IPS-18c (cell line): Measurements from ENCODE around the gene ZNF521.

ENCODE experiments used
- H3K4me3 ChIP-seq: 2 replicates; pipeline ENCODE4 v1.7.0; 2013; ENCODE audit warnings: low read depth, mild to moderate bottlenecking, low read length, moderate library complexity; ENCODE audit not compliant: insufficient read depth
- H3K9me3 ChIP-seq: one replicate; pipeline ENCODE4 v1.6.1; 2013; ENCODE audit warnings: mild to moderate bottlenecking, low read length, moderate library complexity; ENCODE audit not compliant: control insufficient read depth, insufficient read depth

The ZNF521 gene

GRCh38 chr18:25225151-25225550 is 126.8 kb downstream of the ZNF521 start:
- H3K9me3 ChIP-seq, result no peaks in the 10 kb centered on the region
- no peak overlapping the region for H3K4me3 ChIP-seq

- no peaks in the 10 kb centered on the region for H3K9me3 ChIP-seq
Measured at GRCh38 chr18:25223899-25224886, 127.8 kb downstream of the ZNF521 start.

DNA sequence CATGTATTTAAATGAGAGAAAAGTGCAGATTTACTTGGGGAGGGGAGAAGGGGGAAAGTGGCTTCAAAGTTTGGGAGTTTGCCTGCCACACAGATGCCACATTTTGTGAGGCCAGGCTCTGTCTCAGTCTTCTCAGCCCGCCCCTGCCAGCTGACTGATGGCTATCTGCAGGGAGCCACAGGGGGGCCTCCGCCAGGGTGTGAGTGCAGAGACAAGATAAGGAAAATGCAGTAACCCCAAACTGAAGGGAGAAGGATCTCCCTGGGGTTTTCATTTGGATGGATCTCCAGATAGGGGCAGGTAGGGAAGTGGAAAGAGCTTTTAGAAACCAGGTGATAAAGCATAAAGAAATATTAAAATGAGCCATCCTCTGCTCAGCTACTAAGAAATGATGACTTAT is 128.8 kb downstream of the ZNF521 start:
- Histone ChIP-seq H3K4me3 (no peak overlapping the region), H3K9me3 (no peaks in the 10 kb centered on the region)

More at GRCh38 chr18:25223899-25224886, 127.8 kb downstream of the ZNF521 start:
- H3K4me3 ChIP-seq, result no peak overlapping the region

DNA sequence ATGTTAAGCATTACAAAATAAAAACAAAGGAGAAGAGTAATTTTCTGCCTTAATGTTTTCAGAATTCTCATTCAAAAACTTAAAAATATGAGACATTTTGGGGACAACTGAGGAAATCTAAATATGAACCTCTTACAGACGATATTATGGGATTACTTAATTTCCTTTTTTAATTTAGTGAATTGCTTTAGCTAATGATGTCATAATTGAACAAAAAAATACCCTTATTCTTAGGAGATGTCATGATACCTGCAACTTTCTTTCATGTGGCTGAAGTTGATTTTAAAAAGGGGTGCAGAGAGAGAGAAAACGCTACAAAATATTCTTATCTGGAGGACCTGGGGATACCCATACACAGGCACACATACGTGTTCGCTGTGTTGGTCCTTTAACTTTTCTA is 129.3 kb downstream of the ZNF521 start:
- H3K9me3 ChIP-seq, result no peaks in the 10 kb centered on the region

GRCh38 chr18:25210622-25211021 is 141.3 kb downstream of the ZNF521 start:
- no peaks in the 10 kb centered on the region for H3K9me3 ChIP-seq

More for the DNA sequence above, 129.3 kb downstream of the ZNF521 start:
- H3K4me3 ChIP-seq, result no peak overlapping the region

GRCh38 chr18:25192065-25192464 is 159.9 kb downstream of the ZNF521 start:
- H3K4me3 ChIP-seq, result no peak overlapping the region
- H3K9me3 ChIP-seq, result no peaks in the 10 kb centered on the region

More at GRCh38 chr18:25210622-25211021, 141.3 kb downstream of the ZNF521 start:
- H3K4me3 ChIP-seq, result no peak overlapping the region

DNA sequence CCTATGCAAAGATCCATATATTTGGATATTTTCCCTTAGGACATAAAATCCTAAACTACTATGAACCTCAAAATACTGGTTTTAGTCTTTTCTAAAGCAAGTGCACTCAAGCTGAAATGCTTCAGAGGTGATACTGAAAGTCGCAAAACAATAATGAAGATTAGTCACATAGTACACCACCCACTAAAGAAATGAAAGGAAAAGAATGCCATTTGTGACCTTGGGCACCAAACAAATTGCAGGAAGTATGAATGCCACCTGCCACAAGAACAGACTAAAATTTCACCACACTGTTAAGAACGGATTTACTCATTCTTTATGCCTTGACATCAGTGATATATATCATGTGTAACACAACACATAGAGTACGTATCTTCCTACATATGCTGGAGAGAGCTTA is 161.5 kb downstream of the ZNF521 start:
- Histone ChIP-seq H3K4me3 (no peak overlapping the region), H3K9me3 (no peaks in the 10 kb centered on the region)

- no peaks in the 10 kb centered on the region for H3K9me3 ChIP-seq
- H3K4me3 ChIP-seq, result no peak overlapping the region
Measured at GRCh38 chr18:25189391-25190185, 162.4 kb downstream of the ZNF521 start.

- Histone ChIP-seq H3K9me3 (no peaks in the 10 kb centered on the region), H3K4me3 (no peak overlapping the region)
Measured at GRCh38 chr18:25187521-25188192, 164.3 kb downstream of the ZNF521 start.

DNA sequence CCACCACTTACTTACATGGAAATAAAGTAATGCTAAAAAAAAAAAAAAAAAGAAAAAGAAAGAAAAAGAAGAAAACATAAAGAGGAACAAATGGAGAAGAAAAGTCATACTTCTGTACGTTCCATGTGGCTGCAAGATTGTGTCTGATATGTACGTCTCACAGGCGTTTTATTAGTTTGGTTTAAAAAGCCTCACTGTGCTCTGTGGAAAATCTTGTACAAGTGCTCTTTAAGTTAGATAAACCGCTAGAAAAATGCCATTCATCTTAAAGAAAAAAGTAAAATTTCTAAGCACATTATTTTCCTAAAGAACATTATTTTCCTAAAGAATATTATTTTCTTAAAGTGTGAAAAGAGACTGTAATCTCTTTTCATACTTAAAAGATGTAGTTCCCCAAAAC is 165.1 kb downstream of the ZNF521 start:
- Histone ChIP-seq H3K9me3 (no peaks in the 10 kb centered on the region), H3K4me3 (no peak overlapping the region)

DNA sequence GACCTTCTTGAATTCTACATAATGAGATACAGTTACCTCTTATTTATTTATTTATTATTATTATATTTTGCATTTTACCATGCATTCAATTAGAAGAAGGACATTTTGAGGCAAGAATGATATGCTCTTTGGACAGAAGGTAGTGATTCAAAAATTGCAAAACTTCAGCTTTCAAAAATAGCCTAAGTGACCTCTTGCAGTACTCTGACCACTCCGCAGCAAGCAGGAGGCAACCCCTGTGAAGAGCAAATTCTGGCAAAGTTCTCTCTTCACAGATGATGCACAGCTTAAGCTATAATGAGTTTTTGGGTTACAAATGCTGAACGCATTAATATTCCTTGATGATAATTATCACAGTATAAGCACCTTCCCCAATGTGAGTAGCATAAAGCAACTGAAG is 170.0 kb downstream of the ZNF521 start:
- no peak overlapping the region for H3K4me3 ChIP-seq
- H3K9me3 ChIP-seq, result no peaks in the 10 kb centered on the region

GRCh38 chr18:25181581-25181980 is 170.4 kb downstream of the ZNF521 start:
- no peaks in the 10 kb centered on the region for H3K9me3 ChIP-seq

GRCh38 chr18:25180973-25181548 is 170.9 kb downstream of the ZNF521 start:
- no peaks in the 10 kb centered on the region for H3K9me3 ChIP-seq
- H3K4me3 ChIP-seq, result no peak overlapping the region

More at GRCh38 chr18:25181581-25181980, 170.4 kb downstream of the ZNF521 start:
- H3K4me3 ChIP-seq, result no peak overlapping the region

DNA sequence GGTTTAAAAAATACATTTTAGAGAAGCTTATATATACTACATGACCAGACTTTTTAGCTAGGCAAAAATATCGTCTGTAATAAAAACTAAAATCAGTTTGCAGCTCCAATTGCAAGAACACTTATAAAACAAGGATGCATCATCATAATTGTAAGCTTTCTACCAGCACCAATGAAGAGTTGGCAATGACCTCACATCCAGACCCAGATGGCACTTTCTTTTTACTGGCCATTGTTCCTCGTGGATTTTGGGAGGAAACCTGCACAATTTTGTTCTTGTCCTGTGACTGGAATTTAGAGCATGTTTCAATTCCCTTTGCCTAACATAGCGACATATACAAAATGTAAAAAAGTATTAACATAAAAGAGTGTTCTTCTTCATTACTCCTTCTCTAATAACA is 174.3 kb downstream of the ZNF521 start:
- Histone ChIP-seq H3K9me3 (no peaks in the 10 kb centered on the region), H3K4me3 (no peak overlapping the region)

GRCh38 chr18:25176518-25177042 is 175.4 kb downstream of the ZNF521 start:
- Histone ChIP-seq H3K4me3 (no peak overlapping the region), H3K9me3 (no peaks in the 10 kb centered on the region)

GRCh38 chr18:25175558-25176517 is 176.1 kb downstream of the ZNF521 start:
- no peaks in the 10 kb centered on the region for H3K9me3 ChIP-seq
- H3K4me3 ChIP-seq, result no peak overlapping the region
